GM21529 (cell line): ENCODE data around the gene ZNF689.

Source experiments
- ATAC-seq: cut with Tn5 transposase; IDR thresholded peaks from one replicate; pipeline ENCODE4 v1.9.1; 2021; ENCODE audit not compliant: unreplicated experiment

Gene ZNF689

GRCh38 chr16:30566531-30566930 lies 43.7 kb downstream of the ZNF689 start:
- ATAC-seq = no peak

GRCh38 chr16:30565984-30566383 lies 44.2 kb downstream of the ZNF689 start:
- ATAC-seq = no peak

- no peak for ATAC-seq
These were observed 44.7 kb downstream of the ZNF689 start for GRCh38 chr16:30565526-30565925.

GRCh38 chr16:30562021-30562420 lies 48.2 kb downstream of the ZNF689 start:
- ATAC-seq = no peak

GRCh38 chr16:30561089-30561816 lies 48.9 kb downstream of the ZNF689 start:
- no peak for ATAC-seq

GRCh38 chr16:30559690-30560089 lies 50.5 kb downstream of the ZNF689 start:
- ATAC-seq = no peak

- no peak for ATAC-seq
These were observed 51.3 kb downstream of the ZNF689 start for GRCh38 chr16:30558789-30559377.

GRCh38 chr16:30557957-30558788 lies 52.0 kb downstream of the ZNF689 start, which contains the start of gene ZNF764:
Gene ZNF764 (minus strand): TSS chr16:30558374. CDS start chr16:30558182, 192 bp downstream.
- peak; percentile 88 for ATAC-seq

- peak; percentile 3 for ATAC-seq
These were observed 52.6 kb downstream of the ZNF689 start for GRCh38 chr16:30557707-30557956.

- ATAC-seq = no peak
These were observed 54.1 kb downstream of the ZNF689 start for GRCh38 chr16:30556125-30556473.

- no peak for ATAC-seq
These were observed 54.7 kb downstream of the ZNF689 start for GRCh38 chr16:30555315-30556124.

- ATAC-seq = no peak
These were observed 55.5 kb downstream of the ZNF689 start for GRCh38 chr16:30554557-30555314.

- ATAC-seq = no peak
These were observed 56.7 kb downstream of the ZNF689 start for GRCh38 chr16:30553393-30553899.

GRCh38 chr16:30552956-30553355 lies 57.2 kb downstream of the ZNF689 start:
- ATAC-seq = no peak
